Activated naive CD4-positive, alpha-beta T cell treated with anti-CD3 and anti-CD28 coated beads, Interleukin-2, amount 50 U/mL, for 16 hours (primary cell): Measurements from ENCODE around the gene CCRL2.

ENCODE experiments used
- DNase-seq: peaks from one replicate; pipeline ENCODE4 v3.0.0-alpha.2; 2020

Gene CCRL2

GRCh38 chr3:46406788-46407611 is at the start of gene CCRL2, which contains the start of gene CCR5AS:
Gene CCRL2 (plus strand): TSS chr3:46407259. CDS start chr3:46408080, 821 bp downstream.
Gene CCR5AS (minus strand): TSS chr3:46407066.
- no peak for DNase-seq

- DNase-seq = no peak
These were observed 48.6 kb upstream of the CCRL2 start for GRCh38 chr3:46358466-46358865.

GRCh38 chr3:46359733-46360493 is 47.1 kb upstream of the CCRL2 start:
- no peak for DNase-seq

- DNase-seq = no peak
These were observed 46.2 kb upstream of the CCRL2 start for GRCh38 chr3:46360907-46361306.

GRCh38 chr3:46361408-46362283 is 45.4 kb upstream of the CCRL2 start:
- no peak for DNase-seq

- no peak for DNase-seq
These were observed 42.0 kb upstream of the CCRL2 start for GRCh38 chr3:46365041-46365440.

GRCh38 chr3:46365737-46366524 is 41.1 kb upstream of the CCRL2 start:
- DNase-seq = no peak

- no peak for DNase-seq
These were observed 39.2 kb upstream of the CCRL2 start for GRCh38 chr3:46367811-46368210.

- DNase-seq = no peak
These were observed 38.5 kb upstream of the CCRL2 start for GRCh38 chr3:46368569-46368968.

GRCh38 chr3:46369151-46369550 is 37.9 kb upstream of the CCRL2 start:
- no peak for DNase-seq

GRCh38 chr3:46369675-46370132 is 37.4 kb upstream of the CCRL2 start:
- DNase-seq = no peak

GRCh38 chr3:46370839-46371518 is 36.1 kb upstream of the CCRL2 start, which contains the start of gene CCR5:
Gene CCR5 (plus strand): TSS chr3:46370946. CDS start chr3:46372903, 1,957 bp downstream.
- DNase-seq = no peak

GRCh38 chr3:46371519-46372340 is 35.3 kb upstream of the CCRL2 start:
- DNase-seq = no peak

GRCh38 chr3:46372492-46373359 is 34.3 kb upstream of the CCRL2 start:
- DNase-seq = no peak

- no peak for DNase-seq
These were observed 32.3 kb upstream of the CCRL2 start for GRCh38 chr3:46374755-46375154.

GRCh38 chr3:46375218-46375617 is 31.8 kb upstream of the CCRL2 start:
- no peak for DNase-seq

GRCh38 chr3:46375814-46376213 is 31.2 kb upstream of the CCRL2 start:
- DNase-seq = no peak

GRCh38 chr3:46378426-46378942 is 28.6 kb upstream of the CCRL2 start:
- peak; percentile 63 for DNase-seq
